Parathyroid adenoma (tissue), 2 donors: ENCODE measurements around the gene TKTL2.

ENCODE experiments used
- H2AFZ ChIP-seq: fragments of 300-600 bp; sonication (generic); one replicate; pipeline ENCODE4 v1.7.0; 2017; ENCODE audit warnings: antibody characterized with exemption, mild to moderate bottlenecking
- H3K27ac ChIP-seq: fragments of 300-600 bp; sonication (generic); one replicate; pipeline ENCODE4 v1.7.0; 2017
- H3K27me3 ChIP-seq: fragments of 300-600 bp; sonication (generic); one replicate; pipeline ENCODE4 v1.7.0; 2017; ENCODE audit warnings: low read length; ENCODE audit not compliant: control insufficient read depth, insufficient read depth
- H3K36me3 ChIP-seq: fragments of 300-600 bp; sonication (generic); one replicate; pipeline ENCODE4 v1.7.0; 2017; ENCODE audit warnings: low read length; ENCODE audit not compliant: control insufficient read depth, insufficient read depth
- H3K4me1 ChIP-seq: fragments of 300-600 bp; sonication (generic); one replicate; pipeline ENCODE4 v1.7.0; 2017; ENCODE audit warnings: control low read depth
- H3K4me2 ChIP-seq: fragments of 300-600 bp; sonication (generic); one replicate; pipeline ENCODE4 v1.7.0; 2017; ENCODE audit warnings: low read length
- H3K4me3 ChIP-seq: fragments of 300-600 bp; sonication (generic); one replicate; pipeline ENCODE4 v1.7.0; 2017; ENCODE audit warnings: low read depth, low read length
- H3K79me2 ChIP-seq: fragments of 300-600 bp; sonication (generic); one replicate; pipeline ENCODE4 v1.7.0; 2017; ENCODE audit warnings: control low read depth
- H3K9ac ChIP-seq: fragments of 300-600 bp; sonication (generic); one replicate; pipeline ENCODE4 v1.7.0; 2017; ENCODE audit warnings: mild to moderate bottlenecking
- H3K9me3 ChIP-seq: fragments of 300-600 bp; sonication (generic); one replicate; pipeline ENCODE4 v1.7.0; 2017; ENCODE audit warnings: low read length; ENCODE audit not compliant: control insufficient read depth
- CTCF ChIP-seq: fragments of 300-600 bp; sonication (generic); IDR thresholded peaks from one replicate; pipeline ENCODE4 v1.7.0; 2017; ENCODE audit warnings: antibody characterized with exemption, mild to moderate bottlenecking
- donor health status: primary hyperparathyroidism.

TKTL2 gene

DNA sequence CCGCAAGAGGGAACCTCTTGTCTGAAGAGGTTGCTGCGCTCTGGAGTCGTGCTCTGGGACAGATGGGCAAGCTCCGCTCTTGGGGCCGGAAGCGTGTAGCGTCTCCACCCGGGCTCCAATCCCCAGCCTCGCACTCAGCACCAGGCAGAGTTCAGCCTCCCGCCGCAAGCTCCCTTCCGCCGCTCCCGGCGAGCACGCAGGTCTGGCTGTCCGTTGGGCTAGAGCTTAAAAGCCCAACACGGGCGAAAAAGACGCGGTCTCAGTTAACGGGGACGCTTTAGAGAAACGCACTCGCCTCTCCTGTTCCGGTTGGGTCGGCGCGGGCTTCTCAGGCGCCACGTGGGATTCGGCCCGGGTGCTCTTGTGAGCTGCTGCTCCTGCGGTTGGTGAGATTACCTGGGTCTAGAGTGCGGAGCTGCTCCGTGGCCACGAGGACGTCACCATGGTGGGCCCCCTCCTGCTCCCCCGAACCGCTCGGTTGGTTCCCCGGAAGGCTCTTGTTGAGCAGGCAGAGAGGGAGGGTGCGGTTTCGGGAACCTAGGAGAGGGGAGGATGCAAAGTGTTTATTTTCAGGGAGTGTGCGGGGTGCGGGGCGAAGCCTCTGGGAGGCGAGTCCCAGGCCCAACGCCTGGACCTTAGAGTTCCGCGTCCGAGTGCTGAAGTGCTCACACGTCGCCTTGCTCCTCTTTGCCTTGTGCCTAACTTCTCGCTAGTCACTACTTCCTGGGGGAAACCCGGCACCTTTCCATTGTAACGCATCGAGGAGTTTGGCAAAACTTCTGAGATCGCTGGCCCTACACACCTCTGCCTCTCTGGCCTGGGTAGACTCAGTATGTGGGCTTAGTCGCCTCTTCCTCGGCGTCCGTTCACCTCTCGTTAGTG lies 21.0 kb upstream of the TKTL2 start, which contains the start of gene TMA16:
Gene TMA16, plus strand, starts transcription at position 331 of the 882 bp plus-strand sequence. Its CDS starts 112 bp downstream, at position 443.
- Histone ChIP-seq H3K4me3 (peak within 1 kb of the TSS; percentile 81), H3K9ac (peak within 1 kb of the TSS; percentile 37), H3K27ac (peak within 1 kb of the TSS; percentile 74), H3K4me1 (no peaks in the 10 kb centered on the region), H3K9me3 (no peaks in the 10 kb centered on the region), H2AFZ (peak within 1 kb of the TSS; percentile 98), H3K36me3 (no peaks in the 10 kb centered on the region), H3K27me3 (no peaks in the 10 kb centered on the region), H3K79me2 (no peaks in the 10 kb centered on the region), H3K4me2 (peak within 1 kb of the TSS; percentile 82)
- TF ChIP-seq CTCF, result no peak

DNA sequence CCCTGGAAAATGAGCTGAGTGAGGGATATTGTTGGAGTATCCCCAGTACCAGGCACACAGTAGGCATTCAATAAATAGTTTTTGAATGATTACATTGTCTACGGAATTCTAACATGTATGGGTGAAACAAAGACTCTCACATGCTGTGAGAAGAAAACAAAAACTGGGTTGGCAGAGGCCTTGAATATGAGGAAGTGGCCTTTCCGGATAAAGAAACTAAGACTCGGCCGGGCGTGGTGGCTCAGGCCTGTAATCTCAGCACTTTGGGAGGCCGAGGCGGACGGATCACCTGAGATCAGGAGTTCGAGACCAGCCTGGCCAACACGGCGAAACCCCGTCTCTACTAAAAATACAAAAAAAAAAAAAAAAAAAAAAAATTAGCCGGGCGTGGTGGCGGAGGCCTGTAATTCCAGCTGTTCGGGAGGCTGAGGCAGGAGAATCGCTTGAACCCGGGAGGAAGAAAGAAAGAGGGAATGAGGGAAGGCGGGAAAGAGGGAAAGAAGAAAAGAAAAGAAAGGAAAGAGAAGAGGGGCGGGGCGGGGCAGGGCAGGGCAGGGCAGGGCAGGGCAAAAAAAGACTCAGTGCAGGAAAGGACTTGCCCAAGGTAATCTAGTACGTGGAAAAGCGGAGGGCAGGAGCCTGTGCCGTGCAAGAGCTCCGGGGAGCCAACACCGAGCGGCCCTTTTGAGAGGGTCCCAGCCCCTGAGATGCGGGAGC lies 20.2 kb upstream of the TKTL2 start:
- no peaks in the 10 kb centered on the region for H3K79me2 ChIP-seq
- peak overlapping the region; percentile 37 for H3K9ac ChIP-seq
- peak overlapping the region; percentile 74 for H3K27ac ChIP-seq
- TF ChIP-seq CTCF, result no peak
- H3K4me2 ChIP-seq, result peak overlapping the region; percentile 82
- H3K9me3 ChIP-seq, result no peaks in the 10 kb centered on the region
- H3K27me3 ChIP-seq, result no peaks in the 10 kb centered on the region
- H2AFZ ChIP-seq, result peak overlapping the region; percentile 98
- no peaks in the 10 kb centered on the region for H3K36me3 ChIP-seq
- peak overlapping the region; percentile 81 for H3K4me3 ChIP-seq
- no peaks in the 10 kb centered on the region for H3K4me1 ChIP-seq

DNA sequence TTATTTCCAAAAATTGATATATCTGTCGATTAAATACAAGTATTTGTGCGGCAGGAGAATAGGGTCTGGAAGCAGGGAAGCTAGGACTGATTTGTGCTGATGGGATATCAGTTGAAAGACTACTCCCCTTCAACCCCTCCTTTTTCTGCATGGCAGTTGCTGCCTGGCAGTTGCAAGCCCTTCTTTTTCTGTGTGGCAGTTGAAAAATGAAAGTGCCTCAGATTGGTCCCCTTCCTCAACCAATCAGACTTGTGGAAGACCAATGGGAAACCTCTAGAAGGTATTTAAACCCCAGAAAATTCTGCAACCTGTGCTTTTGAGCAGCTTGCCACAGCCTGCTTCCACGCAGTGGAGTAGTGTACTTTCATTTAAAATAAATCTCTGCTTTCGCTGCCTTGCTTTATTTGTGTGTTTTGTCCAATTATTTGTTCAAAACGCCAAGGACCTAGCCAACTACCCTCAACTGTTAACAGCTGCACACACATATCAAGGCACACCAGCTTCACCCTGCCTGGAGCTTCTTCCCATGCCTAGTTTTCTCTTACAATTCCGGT lies 19.5 kb upstream of the TKTL2 start:
- Histone ChIP-seq H3K27ac (no peak overlapping the region), H2AFZ (peak overlapping the region; percentile 98), H3K4me3 (no peak overlapping the region), H3K79me2 (no peaks in the 10 kb centered on the region), H3K9ac (no peak overlapping the region), H3K9me3 (no peaks in the 10 kb centered on the region), H3K27me3 (no peaks in the 10 kb centered on the region), H3K36me3 (no peaks in the 10 kb centered on the region), H3K4me1 (no peaks in the 10 kb centered on the region), H3K4me2 (no peak overlapping the region)
- TF ChIP-seq CTCF, result no peak

DNA sequence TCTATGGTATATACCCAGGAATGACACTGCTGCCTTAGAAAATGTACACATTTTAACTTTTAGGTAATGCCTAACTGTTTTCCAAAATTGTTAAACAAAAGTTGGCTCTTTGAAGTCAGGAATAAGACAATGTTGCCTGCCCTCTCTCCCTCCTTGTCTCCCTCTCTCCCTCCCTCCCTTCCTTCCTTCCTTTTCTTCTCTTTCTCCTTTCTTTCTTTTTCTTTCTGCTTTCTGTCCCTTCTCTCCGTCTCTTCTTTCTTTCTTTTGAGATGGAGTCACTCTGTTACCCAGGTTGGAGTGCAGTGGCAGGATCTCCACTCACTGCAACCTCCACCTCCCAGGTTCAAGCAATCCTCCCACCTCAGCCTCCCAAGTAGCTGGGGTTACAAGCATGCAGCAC lies 16.4 kb upstream of the TKTL2 start:
- Histone ChIP-seq H3K36me3 (no peaks in the 10 kb centered on the region), H3K9me3 (no peaks in the 10 kb centered on the region), H3K27me3 (no peaks in the 10 kb centered on the region), H2AFZ (no peak overlapping the region), H3K27ac (no peak overlapping the region), H3K4me2 (no peak overlapping the region), H3K9ac (no peak overlapping the region), H3K79me2 (no peaks in the 10 kb centered on the region), H3K4me1 (no peaks in the 10 kb centered on the region), H3K4me3 (no peak overlapping the region)
- no peak for TF ChIP-seq CTCF
